NCI-H1105 (cell line): ENCODE measurements around the gene IRF2.

Experiments used
- DNase-seq: peaks from one replicate; lab custom pipeline; 2025; lab: John Stamatoyannopoulos, UW

The IRF2 gene

DNA sequence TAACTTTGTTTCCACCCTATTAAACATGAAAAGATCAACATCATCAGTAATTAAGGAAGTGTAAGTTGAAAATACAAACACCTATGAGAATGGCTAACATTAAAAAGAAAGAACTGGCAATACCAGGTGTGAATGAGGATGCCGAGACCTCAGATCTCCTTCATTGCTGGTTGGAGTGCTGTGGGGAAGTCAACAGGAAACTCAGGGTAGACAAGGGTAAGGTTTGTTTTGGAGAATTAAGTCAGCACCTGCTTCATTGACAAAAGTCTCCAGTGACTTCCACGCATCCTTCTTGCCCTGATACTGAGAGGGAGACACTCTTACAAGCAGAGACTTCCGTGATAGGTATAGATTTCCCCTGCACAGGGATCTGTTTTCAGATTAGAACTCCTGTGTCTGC is 106.1 kb downstream of the IRF2 start:
- no peak for DNase-seq

GRCh38 chr4:184364100-184364921 is 110.0 kb downstream of the IRF2 start:
- no peak for DNase-seq

- DNase-seq: no peak
These were observed 111.1 kb downstream of the IRF2 start for GRCh38 chr4:184363258-184363657.

- DNase-seq: no peak
These were observed 112.0 kb downstream of the IRF2 start for GRCh38 chr4:184362396-184362795.

DNA sequence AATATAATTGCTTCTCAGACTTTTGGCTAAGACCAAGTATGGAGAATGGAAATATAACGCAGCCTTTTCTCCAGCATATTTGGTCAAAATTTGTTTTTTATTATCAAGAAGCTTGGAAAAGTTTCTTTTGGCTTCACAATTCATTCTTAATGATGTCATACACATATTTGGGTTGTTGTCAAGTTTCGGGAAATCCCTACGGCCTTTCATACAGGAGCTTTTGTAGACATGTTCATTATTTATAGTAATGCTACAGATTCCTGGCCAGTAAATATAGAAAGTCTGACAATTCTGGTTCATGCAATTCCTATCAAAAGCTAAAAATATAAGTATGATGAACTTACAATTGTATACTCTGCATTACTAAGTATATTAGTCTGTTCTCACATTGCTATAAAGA is 112.9 kb downstream of the IRF2 start:
- no peak for DNase-seq

DNA sequence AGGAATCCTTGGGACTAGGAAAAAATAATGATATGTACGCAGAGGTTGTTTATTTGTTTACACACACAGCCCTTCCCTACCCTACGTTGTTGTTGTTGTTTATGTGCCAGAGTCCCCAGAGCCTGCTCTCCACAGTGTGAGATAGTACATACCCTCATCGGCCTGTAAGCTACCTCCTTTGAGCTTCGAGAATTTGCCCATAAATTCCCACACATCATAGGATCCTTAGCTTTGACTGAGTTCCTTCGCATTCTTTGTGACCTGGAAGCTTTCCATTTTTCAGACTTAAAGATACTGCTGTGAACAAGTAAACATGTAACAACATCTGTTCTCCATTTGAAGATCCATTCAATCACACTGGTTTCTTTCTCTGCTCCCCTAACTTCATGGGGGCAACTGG is 114.5 kb downstream of the IRF2 start:
- DNase-seq: no peak

- DNase-seq: no peak
These were observed 115.7 kb downstream of the IRF2 start for GRCh38 chr4:184358521-184359232.

DNA sequence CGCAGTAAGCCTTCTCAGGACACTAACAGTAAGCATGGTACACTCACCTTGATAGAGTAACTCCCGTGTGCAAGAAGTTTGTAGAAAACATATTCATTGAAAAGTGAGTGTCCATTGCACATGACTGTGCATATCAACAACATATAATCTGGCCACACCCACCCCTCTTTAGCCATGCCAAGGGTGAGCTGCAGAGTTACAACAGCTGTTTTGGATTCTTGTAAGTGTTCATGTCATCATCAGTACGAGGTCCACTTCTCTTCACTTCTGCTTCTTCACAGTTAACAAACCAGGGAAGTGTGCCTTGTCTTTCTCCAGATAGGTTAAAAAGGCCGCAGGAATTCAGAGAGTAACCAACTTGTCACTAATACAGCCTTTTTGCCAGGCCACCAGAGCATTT is 116.6 kb downstream of the IRF2 start:
- no peak for DNase-seq

DNA sequence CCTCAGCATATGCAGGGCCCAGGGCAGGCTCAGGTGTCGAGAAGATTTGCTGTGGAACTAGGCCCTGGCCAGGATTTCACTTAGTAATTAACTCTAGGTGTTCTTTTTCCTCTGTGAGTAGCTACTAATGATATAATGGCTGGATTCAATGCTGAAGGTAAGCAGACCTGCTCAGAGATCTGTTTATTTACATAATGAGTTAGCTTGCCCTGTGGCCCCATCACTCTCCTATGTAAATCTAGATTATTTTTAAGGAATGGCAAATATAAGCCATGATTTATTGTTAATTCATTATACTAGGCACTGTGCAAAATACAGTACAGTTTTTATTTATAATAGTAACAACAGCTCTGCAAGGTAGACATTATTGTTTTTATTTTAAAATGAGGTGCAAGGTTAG is 117.2 kb downstream of the IRF2 start:
- no peak for DNase-seq

DNA sequence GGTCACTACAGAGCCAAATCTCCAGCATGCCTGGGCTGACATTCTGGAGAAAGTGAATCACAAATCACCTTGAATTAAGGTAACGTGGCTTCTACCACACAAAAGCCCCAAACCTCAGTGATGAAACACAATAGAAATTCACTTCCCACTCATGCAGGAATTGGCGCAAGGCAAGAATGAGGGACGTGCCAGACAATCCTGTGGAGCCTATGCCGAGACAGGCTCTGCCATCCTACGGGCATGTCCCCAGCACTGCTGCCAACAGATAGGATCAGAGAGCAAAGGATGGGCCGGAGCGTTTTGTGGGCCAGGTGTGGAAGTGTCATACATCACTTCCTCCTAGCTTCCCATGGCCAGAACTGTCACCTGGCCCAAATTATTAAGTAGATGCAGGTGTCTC is 118.0 kb downstream of the IRF2 start:
- DNase-seq: no peak

DNA sequence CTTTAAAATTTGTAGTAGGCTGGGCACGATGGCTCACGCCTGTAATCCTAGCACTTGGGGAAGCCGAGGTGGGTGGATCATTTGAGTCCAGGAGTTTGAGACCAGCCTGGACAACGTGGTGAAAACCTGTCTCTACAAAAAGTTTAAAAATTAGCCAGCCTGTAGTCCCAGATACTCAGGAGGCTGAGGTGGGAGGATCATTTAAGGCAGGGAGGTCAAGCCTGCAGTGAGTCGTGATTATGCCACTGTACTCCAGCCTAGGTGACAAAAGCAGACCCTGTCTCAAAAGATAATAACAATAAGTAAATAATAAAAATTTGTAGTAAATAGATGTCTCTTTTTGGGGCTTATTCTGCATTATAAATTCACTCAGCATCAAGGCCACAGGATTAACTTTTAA is 118.5 kb downstream of the IRF2 start:
- no peak for DNase-seq

GRCh38 chr4:184355111-184355604 is 119.2 kb downstream of the IRF2 start:
- DNase-seq: no peak

DNA sequence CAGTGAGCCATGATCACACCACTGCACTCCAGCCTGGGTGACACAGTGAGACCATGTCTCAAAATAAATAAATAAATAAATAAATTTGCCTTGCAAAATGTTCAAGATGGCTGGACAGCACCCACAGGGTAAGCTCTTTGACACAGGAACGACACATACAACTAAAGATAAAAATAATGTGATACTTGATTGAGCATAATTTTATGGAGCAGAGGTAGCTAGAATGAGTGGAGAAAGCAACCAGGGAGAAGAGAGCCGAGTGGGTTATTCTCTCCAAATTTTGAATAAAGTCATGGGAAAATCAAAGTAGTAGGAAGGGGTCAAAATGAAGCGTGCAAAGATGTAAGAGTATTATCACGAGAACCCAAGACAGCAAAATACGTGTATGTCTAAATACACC is 121.5 kb downstream of the IRF2 start:
- DNase-seq: no peak

GRCh38 chr4:184351560-184352451 is 122.5 kb downstream of the IRF2 start:
- no peak for DNase-seq

DNA sequence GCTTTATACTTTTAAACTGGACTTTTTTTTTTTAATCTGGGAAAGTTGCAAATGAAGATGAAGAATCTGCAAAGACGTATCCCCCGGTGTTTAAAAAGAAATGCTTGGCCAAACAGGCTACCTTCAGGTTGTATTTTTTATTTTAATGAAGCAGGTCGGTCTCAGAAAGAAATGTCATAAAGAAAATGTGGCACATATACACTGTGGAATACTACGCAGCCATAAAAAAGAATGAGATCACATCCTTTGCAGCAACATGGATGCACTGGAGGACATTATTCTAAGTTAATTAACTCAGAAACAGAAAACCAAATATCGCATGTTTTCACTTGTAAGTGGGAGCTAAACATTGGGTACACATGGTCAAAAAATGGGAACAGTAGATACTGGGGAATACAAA is 123.4 kb downstream of the IRF2 start:
- no peak for DNase-seq

DNA sequence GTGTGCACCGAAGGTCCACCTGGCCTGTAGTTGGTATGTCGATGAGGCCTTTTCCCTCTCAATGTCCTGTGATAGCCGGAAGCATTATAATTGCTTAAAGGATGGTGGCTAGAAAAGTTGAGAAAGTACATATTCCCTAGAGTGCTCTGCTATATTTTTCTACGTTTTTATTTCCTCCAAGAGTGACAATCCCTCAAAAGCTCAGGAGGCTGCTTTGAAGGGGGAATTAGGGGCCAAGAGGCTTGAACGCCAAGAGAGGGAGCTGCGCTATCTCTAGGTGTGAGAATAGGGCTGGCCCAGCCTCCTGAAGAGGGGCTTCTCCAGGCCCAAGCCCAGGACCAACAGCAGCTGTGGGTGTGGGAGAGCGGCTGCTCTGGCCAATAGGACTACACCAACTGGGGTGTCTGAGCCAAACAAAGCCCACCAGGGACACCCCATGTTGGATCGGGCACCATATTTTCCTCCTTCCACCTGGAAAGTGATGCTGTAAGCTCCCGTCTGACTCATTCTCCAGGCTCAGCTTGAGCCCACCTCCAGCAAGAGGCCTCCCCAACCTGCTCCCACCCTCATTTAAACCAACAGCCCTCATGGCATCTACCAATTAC is 124.0 kb downstream of the IRF2 start:
- DNase-seq: no peak

DNA sequence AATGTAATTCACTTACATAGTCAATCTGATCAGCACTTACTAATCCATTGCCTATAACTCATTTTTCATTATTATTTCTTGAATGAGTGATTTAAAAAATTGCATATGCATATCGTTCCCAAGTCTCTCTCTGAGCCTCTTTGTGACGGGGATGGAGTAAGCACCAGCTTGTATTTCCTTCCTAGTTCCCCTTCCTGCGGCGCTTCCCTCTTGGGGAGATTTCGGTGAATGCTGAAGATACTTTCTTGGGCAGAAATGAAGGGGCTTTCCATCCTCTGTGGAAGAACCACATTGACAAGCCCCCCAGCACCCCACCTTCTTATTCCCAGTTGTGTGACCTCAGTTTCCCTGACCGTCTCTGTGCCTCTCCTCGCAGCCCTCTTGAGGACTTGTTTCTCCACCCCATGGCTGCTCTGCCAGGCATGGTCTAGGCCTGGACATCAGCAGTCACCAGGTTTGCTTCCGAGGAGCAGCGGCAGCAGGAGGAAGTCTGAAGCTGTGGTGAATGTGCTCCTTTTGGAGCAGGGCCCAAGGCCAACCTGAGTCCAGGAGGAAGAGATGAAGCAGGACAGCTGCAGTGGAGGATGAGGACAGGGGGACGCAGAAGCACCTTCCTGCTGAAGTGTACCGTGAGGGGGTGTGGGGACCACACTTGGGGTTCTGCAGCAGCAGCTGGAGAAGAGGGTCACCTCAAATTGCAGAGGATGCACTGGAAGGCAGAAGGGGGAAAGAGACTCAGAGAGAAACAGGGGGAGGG is 124.9 kb downstream of the IRF2 start:
- no peak for DNase-seq

DNA sequence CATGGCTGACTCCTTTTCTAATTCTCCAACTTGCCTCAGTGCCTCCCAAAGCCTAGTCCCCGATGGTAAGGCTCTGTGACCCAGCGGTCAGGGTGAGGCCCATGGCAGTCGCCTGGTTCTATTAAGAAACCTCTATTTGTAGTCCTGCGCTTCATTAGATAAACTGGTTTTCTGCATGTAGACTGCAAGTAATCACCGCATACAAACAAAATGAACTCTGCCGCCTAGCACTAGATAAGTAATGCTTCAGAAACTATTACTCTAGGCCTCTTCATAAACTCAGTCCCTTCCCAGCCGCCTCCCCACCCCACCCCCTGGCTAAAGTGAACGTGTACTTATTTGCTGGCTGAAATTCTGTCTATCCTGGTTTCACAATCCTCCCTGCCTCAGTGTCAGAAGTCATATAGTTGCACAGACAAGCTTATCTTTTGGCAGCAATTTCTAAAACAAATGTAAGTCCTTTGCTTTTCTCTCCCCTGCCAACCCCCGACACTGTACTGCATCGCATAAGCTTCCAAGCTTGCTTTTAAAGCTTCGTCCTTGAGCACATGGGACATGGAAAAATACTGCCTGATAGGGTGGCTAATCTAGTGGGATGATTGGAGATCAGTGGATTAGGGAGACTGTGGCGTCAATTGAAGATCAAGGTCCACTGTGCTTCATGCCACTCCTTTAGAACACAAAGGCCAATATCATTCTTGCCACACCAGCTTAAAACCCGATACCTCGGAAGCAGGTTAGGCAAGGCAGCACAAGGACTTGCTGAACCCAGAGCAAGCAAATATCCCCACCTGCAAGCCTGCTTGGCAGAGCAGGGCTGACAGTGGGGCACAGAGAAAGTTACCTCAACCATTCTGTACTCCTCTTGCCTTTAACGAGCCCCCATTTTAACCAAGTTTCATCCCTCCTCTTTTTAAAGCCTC is 125.8 kb downstream of the IRF2 start:
- no peak for DNase-seq

DNA sequence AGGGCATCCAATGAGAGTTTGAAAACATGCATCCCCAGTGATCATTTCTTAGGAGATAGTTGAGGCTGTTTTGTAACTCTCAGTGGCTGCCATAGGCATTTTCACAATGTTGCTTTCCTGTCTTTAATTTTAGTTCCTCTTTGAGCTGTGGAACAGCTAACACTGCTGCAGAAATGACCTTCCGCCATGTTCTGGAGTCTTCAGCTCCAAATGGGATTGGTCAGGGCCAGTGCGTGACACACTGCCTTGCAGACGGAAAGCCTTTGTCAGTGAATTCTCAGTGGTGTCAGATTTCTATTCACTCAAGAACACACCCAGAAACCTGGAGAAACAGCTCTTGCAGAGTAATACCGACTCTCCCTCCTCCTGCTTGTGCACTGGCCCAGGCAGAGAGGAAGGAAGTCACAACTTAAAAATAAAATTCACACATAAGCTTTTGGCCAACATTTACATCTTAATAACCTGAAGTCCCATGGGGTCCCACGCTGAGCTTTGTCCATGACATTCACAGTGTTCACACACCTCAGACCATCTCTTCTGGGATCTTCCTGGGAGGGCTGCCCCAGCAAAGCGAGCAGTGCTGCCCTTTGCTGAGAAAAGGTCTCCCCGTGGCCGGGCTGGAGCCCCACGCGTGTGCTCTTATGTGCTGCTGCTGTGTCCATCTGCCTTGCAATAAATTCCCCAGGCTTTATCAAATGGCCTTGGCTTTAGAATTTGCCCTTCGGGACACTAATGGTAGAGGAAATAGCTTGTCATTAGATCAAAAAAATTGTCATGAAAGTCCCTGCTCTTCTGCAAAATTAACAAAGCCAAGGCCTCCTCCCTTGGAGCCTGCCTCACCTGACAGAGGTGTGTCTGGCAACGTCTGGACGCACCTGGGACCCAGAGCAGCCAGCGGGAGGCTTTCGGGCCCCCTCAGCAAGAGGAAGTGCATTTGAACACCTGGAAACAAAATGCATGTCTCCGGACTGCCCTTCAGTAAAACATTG is 126.8 kb downstream of the IRF2 start:
- no peak for DNase-seq
